Activated gamma-delta T cell (primary cell): Measurements from ENCODE around the gene TUBGCP3.
"Not testable (repeated sequence)": the region's sequence is repeated elsewhere in the genome, so short reads cannot be mapped to it uniquely, and the experiment has no call there.

Experiments used
- DNase-seq: peaks from one replicate; lab custom pipeline; 2025; lab: John Stamatoyannopoulos, UW

TUBGCP3 gene

GRCh38 chr13:112530861-112531260 is 57.1 kb downstream of the TUBGCP3 start:
- no peak for DNase-seq

GRCh38 chr13:112529216-112529615 is 58.7 kb downstream of the TUBGCP3 start:
- no peak for DNase-seq

GRCh38 chr13:112526146-112526853 is 61.7 kb downstream of the TUBGCP3 start:
- DNase-seq, result no peak

DNA sequence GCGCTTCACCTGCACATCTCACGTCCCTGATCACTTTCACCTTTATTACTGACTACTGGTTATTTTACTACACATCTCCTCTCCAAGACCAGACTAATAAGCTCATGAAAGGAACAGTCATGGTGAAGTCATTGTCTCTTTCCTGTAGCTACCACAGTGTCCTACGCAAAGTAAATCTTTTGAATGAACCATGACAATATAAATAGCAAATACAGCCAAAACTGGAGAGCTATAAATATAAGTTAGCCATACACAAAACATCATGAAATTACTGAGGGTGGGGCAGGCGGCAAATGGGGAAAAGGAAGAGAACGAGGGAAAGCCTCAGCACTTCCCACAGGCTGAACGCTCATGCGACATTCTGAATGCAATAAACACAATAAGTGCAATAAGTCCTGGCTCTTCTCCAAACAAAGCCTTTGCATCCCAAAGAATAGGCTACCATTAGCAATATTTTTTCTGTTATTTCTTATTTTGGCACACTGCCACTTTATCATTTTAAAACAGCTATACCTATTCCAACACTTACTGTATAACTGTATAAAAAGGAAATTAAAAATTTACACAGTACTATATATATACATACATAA is 62.5 kb downstream of the TUBGCP3 start:
- no peak for DNase-seq

DNA sequence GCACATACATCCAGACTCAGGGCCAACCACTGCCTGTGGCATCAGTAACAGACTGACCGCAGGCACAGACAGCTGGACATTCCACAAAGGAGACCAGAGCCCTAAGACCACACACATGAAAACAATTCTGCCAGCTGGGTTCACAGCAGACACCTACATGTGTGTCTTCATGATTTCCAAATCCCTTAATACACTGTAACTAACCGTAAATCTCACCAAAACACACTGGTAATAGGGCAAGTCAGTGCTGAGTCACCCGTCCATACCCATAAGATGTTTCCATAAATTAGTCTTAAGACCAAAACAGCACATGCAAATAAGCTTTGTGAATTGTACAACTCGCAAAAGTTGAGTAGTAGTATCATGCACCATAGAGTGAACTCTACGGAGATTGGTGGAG is 65.4 kb downstream of the TUBGCP3 start:
- DNase-seq, result no peak

- no peak for DNase-seq
Measured at GRCh38 chr13:112521073-112521685, 66.8 kb downstream of the TUBGCP3 start.

DNA sequence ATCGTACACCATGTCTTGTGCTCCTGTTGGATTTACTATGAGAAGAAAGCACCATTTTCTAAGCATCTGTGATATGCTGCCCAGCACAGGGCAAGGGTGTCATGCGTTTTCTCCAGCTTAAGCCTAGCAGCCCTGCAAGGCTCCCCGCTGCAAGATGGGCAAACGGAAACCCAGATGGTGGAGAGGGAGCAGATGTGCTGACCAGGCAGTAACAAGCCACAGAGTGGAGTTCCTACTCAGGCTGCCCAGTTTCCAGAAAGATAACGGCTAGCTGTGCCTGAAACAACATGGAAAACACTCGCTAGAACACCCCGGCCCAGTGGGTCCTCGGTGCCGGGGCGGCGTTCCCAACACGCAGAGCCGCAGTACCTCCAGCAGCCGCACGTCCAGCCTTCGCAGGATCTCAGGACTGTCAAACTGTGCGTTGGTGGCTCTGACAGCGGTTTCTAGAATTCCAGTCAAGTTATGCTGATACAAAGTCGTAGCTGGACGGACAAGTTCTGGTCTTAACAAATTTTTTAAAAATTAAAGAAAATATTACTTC is 68.4 kb downstream of the TUBGCP3 start:
- DNase-seq, result no peak

- no peak for DNase-seq
Measured at GRCh38 chr13:112516218-112516617, 71.7 kb downstream of the TUBGCP3 start.

DNA sequence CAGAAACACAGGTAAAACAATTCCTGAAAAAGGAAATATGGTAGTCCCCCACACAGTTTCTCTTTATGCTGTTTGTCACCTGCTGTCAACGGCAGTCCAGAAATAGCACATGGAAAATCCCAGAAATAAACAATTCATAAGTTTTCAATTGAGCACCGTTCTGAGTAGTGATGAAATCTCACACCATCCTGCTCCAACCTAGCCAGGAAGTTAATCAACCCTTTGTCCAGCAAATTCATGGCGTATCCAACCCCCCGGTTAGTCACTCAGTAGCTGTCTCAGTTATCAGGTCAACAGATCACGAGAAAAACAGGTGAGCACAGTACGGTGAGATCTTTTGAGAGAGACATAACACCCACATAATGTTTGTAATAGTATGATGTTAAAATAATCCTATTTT is 74.2 kb downstream of the TUBGCP3 start:
- DNase-seq, result no peak

DNA sequence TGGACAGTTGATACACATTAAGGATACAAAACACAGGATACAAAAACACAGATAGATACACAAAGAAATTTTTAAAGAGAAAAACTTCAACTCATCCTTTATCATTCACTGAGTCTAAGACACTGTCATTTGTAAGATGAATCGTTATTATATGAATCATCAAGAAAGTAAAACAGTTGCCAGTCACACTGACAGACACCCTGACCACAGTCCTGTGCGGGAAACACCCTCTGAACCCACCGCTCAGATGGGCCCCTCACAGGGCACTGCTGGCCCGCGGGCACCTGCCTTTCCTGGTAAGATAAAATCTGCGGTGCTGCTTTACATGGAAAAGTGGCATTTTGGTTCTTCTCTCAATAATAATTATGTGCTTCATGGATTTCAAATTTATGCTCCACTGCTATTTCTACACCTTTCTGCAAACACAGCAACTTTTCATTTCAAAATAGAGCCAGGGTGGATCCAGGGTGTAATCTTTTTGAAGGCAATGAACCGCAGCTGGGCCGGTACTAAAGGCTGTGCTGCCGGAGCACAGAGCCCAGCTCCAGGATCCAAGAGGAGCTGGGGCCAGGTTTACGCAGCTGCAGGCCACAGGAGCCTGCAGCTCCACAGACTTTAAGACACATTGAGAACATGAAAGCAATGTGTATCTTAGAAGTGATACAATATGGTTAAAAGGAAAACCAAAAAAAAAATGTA is 76.8 kb downstream of the TUBGCP3 start:
- no peak for DNase-seq

- DNase-seq, result no peak
Measured at GRCh38 chr13:112510002-112510780, 77.8 kb downstream of the TUBGCP3 start.

DNA sequence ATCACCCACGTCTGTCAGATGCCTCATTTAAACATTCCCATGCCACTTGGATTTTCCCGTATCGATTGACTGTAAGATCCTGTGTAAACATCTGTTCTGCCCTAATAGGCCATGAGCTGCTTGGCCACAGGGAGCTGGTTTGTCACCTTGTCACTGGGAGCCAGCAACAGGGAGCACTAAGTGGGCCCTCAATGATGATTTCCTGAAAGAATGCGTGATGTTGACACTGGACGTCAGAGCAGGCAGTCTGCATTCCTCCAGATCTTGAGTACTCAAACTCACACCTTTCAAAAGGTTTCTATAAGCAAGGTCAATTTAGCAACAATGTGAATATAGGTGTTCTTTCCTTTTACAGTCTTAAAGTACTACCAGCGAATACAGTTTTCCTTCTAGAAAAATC is 78.8 kb downstream of the TUBGCP3 start:
- DNase-seq, result no peak

- DNase-seq, result no peak
Measured at GRCh38 chr13:112506046-112506445, 81.9 kb downstream of the TUBGCP3 start.

DNA sequence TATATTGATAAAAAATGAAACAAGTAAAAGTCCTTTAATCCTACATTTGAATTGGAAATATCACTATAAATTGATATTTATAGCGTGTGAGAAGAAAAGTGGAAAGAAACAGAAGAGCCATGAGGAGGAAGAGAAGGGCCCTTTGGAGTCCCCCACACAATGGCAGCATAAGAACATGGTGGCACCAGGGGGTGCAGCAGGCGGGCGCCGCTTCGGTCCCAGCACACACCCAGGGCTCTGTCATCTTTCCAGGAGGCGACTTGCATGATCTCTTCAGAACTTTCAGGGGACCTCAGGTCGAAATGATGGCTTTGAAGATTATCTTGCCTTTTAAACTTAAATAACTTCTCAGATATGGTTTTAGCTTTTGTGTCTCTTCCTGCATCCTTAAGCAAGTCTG is 91.8 kb downstream of the TUBGCP3 start:
- no peak for DNase-seq

- DNase-seq, result no peak
Measured at GRCh38 chr13:112495465-112495864, 92.5 kb downstream of the TUBGCP3 start.

GRCh38 chr13:112489199-112489598 is 98.8 kb downstream of the TUBGCP3 start:
- no peak for DNase-seq

DNA sequence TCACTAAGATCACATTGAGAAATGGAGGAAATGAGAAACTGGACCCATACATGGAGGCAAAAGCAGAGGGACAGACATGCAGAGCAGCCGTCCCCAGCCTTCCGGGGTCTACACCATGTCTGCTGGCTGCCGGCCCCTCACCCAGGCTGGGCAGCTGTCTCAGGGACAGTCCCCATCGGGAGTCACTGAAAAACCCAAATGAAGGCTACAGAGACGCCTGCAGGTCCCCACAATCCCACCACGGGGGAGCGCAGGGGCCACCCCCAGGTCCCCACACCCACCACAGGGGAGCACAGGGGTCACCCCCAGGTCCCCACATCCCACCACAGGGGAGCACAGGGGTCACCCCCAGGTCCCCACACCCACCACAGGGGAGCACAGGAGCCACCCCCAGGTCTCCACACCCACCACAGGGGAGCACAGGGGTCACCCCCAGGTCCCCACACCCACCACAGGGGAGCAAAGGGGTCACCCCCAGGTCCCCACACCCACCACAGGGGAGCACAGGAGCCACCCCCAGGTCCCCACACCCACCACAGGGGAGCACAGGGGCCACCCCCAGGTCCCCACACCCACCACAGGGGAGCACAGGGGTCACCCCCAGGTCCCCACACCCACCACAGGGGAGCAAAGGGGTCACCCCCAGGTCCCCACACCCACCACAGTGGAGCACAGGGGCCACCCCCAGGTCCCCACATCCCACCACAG is 99.5 kb downstream of the TUBGCP3 start:
- not testable (repeated sequence) for DNase-seq

DNA sequence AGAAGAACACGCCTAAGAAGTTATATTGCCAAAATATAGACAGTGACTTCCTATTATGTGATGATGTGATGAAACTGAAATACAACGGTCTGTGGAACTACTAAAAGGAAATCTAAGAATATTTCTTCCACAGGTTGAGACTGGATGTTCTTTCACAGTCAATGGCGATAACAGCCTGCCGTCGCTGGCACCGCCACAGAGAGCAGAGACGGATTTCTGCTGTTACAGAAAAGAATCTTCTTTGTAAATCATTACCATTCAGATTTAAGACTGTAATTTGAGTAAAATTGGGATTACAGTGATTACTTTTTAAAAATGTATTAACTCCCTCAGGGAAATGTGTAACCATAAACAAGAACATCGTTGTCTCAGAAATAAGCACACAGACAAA is 100.8 kb downstream of the TUBGCP3 start:
- DNase-seq, result no peak

DNA sequence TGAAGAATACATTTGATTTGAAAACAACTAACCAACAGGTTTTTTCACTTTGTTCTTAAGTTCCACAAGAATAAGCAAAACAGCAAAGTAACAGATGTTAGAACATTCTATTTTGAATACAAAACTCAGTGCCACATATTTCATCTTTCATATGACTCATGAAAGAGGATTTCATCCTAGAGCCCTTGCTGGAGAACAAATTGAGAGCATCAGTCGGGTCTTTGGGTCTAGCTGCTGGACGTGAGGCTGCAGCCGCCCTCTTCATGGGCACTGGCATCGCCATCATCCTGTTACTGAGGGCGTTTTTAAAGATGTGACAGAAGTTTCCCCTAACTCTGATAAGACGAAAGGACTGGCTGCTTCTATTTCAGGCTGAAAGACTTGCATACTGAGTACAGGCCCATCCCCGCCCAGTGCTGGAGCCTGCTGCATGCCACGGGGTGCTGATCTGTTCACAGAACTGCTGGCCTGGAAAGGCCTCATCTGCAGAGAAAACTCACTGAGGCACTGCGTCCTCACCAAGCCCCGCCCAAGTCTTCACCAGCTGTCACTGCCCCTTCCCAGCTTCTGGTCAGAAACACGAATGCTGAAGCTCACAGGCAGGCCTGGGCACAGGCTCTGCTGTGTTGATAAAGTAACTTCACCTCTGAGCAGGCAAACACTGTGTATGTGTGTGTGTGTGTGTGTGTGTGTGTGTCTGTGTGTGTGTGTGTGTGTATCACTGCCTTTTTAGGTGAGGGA is 101.4 kb downstream of the TUBGCP3 start:
- DNase-seq, result no peak

GRCh38 chr13:112485814-112486213 is 102.1 kb downstream of the TUBGCP3 start:
- DNase-seq, result not testable (repeated sequence)
